Stimulated activated naive B cell treated with anti-CD40 and anti-IgM and Interleukin-4, amounts not matched to agents 10 μg/mL and 1 μg/mL and 100 μg/mL, for 72 hours (primary cell): ENCODE data around the gene ASCC3.

Source experiments
- ATAC-seq, 2 donors: fragments of 150-1000 bp; cut with Tn5 transposase; replicated peaks; 2 replicates each; pipeline ENCODE4 v1.10.0; 2021; ENCODE audit warnings: moderate library complexity in 1 of 2
- DNase-seq: peaks from one replicate; pipeline ENCODE4 v3.0.0; 2021
- H3K27ac Mint-ChIP-seq: one replicate; pipeline ENCODE4 v1.8.0; 2022; ENCODE audit warnings: mild to moderate bottlenecking, mixed read lengths
- H3K27me3 Mint-ChIP-seq, 2 donors: one replicate each; pipeline ENCODE4 v1.8.0; 2022; ENCODE audit warnings: mixed read lengths in 2 of 2
- H3K36me3 Mint-ChIP-seq, 2 donors: one replicate each; pipeline ENCODE4 v1.8.0; 2022; ENCODE audit warnings: mixed read lengths in 2 of 2, mild to moderate bottlenecking in 1 of 2
- H3K4me1 Mint-ChIP-seq, 2 donors: one replicate each; pipeline ENCODE4 v1.8.0; 2022; ENCODE audit warnings: mixed read lengths in 2 of 2, mild to moderate bottlenecking in 1 of 2
- H3K4me3 Mint-ChIP-seq, 2 donors: one replicate each; pipeline ENCODE4 v1.8.0; 2022; ENCODE audit warnings: mild to moderate bottlenecking in 2 of 2, mixed read lengths in 2 of 2, moderate library complexity in 1 of 2
- H3K9me3 Mint-ChIP-seq, 2 donors: one replicate each; pipeline ENCODE4 v1.8.0; 2022; ENCODE audit warnings: mixed read lengths in 2 of 2, mild to moderate bottlenecking in 1 of 2

ASCC3 gene

GRCh38 chr6:100704961-100705360 is 176.2 kb downstream of the ASCC3 start:
- peaks cover 29 to 49% of the 10 kb centered on the region in 2 donors for H3K36me3 Mint-ChIP-seq
- DNase-seq: no peak
- no peaks in the 10 kb centered on the region for H3K27me3 Mint-ChIP-seq
- H3K27ac Mint-ChIP-seq: no peak overlapping the region
- H3K9me3 Mint-ChIP-seq: peaks cover 11 to 14% of the 10 kb centered on the region in 2 donors
- H3K4me1 Mint-ChIP-seq: peaks cover 3 to 12% of the 10 kb centered on the region in 2 donors
- ATAC-seq: no peak
- no peak overlapping the region for H3K4me3 Mint-ChIP-seq

DNA sequence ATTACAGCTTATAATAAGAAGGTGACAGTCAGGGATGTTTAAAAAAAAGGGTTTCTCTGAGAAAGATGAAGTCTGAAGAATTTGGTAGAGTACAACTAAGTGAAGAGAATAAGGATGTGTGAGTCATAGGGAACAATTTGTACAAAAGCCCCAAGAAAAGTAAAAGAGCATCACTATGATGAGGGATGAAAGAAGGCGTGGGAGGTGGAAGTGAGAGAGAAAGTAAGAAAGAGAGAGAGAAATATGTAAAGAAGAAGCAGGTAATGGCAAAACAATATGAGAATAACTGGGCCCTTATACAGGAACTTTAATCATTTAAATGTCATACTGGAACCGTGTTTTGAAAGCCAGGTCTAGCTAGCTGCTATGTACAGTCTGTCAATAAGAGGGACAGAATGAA is 179.4 kb downstream of the ASCC3 start:
- peaks cover 3 to 12% of the 10 kb centered on the region in 2 donors for H3K4me1 Mint-ChIP-seq
- peak in 1 of 2 donors; percentile 29 for ATAC-seq
- H3K9me3 Mint-ChIP-seq: peaks cover 18 to 21% of the 10 kb centered on the region in 2 donors
- peaks cover 37 to 51% of the 10 kb centered on the region in 2 donors for H3K36me3 Mint-ChIP-seq
- H3K27ac Mint-ChIP-seq: no peak overlapping the region
- DNase-seq: no peak
- H3K27me3 Mint-ChIP-seq: no peaks in the 10 kb centered on the region
- H3K4me3 Mint-ChIP-seq: no peak overlapping the region

DNA sequence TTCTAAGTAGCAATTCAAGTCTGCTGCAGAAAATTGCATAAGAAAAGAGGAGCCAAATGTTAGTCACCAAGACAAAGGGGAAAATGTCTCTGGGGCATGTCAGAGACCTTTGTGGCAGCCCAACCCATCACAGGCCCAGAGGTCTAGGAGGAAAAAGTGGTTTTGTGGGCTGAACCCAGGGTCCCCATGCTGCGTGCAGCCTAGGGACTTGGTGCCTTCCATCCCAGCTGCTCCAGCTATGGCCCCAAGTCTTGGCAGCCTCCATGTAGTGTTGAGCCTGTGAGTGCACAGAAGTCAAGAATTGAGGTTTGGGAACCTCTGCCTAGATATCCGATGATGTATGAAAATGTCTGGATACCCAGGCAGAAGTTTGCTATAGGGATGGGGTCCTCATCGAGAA is 181.1 kb downstream of the ASCC3 start:
- Mint-ChIP-seq H3K27ac (no peak overlapping the region), H3K36me3 (peaks cover 36 to 46% of the 10 kb centered on the region in 2 donors), H3K27me3 (no peaks in the 10 kb centered on the region), H3K4me1 (peaks cover 3 to 12% of the 10 kb centered on the region in 2 donors), H3K9me3 (peaks cover 18 to 21% of the 10 kb centered on the region in 2 donors), H3K4me3 (no peak overlapping the region)
- ATAC-seq (no peak), DNase-seq (no peak)

GRCh38 chr6:100695445-100695844 is 185.7 kb downstream of the ASCC3 start:
- no peaks in the 10 kb centered on the region for H3K4me1 Mint-ChIP-seq
- ATAC-seq: no peak
- no peak for DNase-seq
- H3K9me3 Mint-ChIP-seq: peaks cover 7% of the 10 kb centered on the region in 2 donors
- H3K27ac Mint-ChIP-seq: no peak overlapping the region
- no peak overlapping the region for H3K4me3 Mint-ChIP-seq
- H3K27me3 Mint-ChIP-seq: no peaks in the 10 kb centered on the region
- H3K36me3 Mint-ChIP-seq: peaks cover 13 to 18% of the 10 kb centered on the region in 2 donors

DNA sequence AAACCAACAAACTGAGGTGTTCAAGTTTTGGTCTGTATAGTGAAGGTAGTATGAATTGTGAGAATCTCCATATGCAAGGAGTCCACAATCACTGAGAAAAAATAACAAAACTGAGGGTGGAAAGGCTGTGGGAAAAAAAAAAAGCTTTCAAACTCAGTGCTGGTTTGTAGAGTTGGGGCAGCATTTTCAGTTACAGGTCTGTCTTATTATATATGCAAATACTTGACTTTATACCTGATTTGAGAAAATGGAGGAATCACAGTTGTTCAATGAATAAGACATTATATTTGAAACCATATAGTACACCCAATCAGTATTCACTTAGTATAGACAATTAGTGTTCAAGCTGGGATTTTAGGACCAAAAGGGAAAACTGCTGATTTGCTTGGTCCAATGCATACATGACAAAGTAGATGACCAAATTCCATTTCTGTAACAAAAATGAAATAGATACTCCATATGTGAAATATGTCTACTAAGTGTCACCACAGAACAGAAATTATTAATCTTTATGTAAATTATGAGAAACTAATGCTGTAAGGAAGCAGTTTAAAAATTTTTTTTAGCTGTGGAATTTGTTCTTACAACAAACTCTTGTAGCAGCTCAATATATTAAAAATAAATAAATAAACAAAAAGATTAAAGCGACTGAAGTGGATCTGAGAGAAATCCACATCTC is 187.7 kb downstream of the ASCC3 start:
- Mint-ChIP-seq H3K36me3 (peaks cover 0 to 8% of the 10 kb centered on the region in 2 donors), H3K9me3 (no peaks in the 10 kb centered on the region), H3K27me3 (no peaks in the 10 kb centered on the region), H3K27ac (no peak overlapping the region), H3K4me1 (no peaks in the 10 kb centered on the region), H3K4me3 (no peak overlapping the region)
- ATAC-seq (no peak), DNase-seq (no peak)

DNA sequence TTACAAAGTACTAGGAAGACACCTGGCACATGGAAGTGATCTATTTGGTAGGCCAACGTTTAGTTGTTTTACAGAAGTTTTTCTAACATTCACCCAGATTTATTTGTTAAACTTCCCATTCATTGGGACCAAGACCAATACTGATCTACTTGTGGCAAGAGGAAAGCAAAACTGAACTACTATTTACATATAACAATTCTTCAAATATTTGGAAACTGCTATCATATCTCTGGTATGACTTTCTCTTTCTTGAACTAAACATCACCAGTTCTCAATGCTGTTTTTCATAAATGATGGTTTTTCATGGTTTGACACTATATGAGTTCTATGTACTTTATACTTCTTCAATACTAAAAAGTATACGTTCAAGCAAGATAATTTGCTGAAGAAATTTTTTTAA is 189.2 kb downstream of the ASCC3 start:
- no peaks in the 10 kb centered on the region for H3K4me1 Mint-ChIP-seq
- no peak overlapping the region for H3K27ac Mint-ChIP-seq
- H3K27me3 Mint-ChIP-seq: no peaks in the 10 kb centered on the region
- ATAC-seq (no peak), DNase-seq (no peak)
- H3K4me3 Mint-ChIP-seq: no peak overlapping the region
- H3K36me3 Mint-ChIP-seq: peaks cover 3 to 12% of the 10 kb centered on the region in 2 donors
- no peaks in the 10 kb centered on the region for H3K9me3 Mint-ChIP-seq

- ATAC-seq (no peak), DNase-seq (no peak)
- H3K4me1 Mint-ChIP-seq: no peaks in the 10 kb centered on the region
- no peak overlapping the region for H3K4me3 Mint-ChIP-seq
- H3K27me3 Mint-ChIP-seq: no peaks in the 10 kb centered on the region
- H3K27ac Mint-ChIP-seq: no peak overlapping the region
- peaks cover 3 to 15% of the 10 kb centered on the region in 2 donors for H3K36me3 Mint-ChIP-seq
- H3K9me3 Mint-ChIP-seq: no peaks in the 10 kb centered on the region
These were observed 194.9 kb downstream of the ASCC3 start for GRCh38 chr6:100686216-100686615.

DNA sequence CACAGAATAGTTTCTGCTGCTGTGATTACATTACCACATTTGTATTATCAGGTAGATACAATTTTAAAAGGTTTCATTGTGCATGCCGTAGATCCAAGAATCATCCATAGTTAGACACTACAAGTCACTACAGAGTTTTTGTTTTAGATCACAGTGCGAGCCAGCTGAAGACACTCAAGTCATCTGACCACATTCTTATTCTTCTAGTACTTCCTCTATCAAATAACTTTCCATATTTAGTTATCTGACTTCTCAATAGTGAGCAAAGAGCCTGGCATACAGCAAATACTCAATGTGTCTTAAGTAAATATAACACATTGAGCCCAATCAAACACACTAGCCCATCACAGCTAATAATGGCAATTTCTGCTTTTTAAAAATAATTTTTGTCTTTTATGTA is 195.4 kb downstream of the ASCC3 start:
- no peaks in the 10 kb centered on the region for H3K4me1 Mint-ChIP-seq
- no peak overlapping the region for H3K27ac Mint-ChIP-seq
- peaks cover 3 to 19% of the 10 kb centered on the region in 2 donors for H3K36me3 Mint-ChIP-seq
- no peak overlapping the region for H3K4me3 Mint-ChIP-seq
- DNase-seq (no peak), ATAC-seq (no peak)
- H3K9me3 Mint-ChIP-seq: no peaks in the 10 kb centered on the region
- no peaks in the 10 kb centered on the region for H3K27me3 Mint-ChIP-seq

- H3K9me3 Mint-ChIP-seq: no peaks in the 10 kb centered on the region
- no peaks in the 10 kb centered on the region for H3K4me1 Mint-ChIP-seq
- peaks cover 0 to 10% of the 10 kb centered on the region in 2 donors for H3K36me3 Mint-ChIP-seq
- ATAC-seq (no peak), DNase-seq (no peak)
- no peak overlapping the region for H3K27ac Mint-ChIP-seq
- no peaks in the 10 kb centered on the region for H3K27me3 Mint-ChIP-seq
- H3K4me3 Mint-ChIP-seq: no peak overlapping the region
These were observed 201.0 kb downstream of the ASCC3 start for GRCh38 chr6:100680163-100680562.

DNA sequence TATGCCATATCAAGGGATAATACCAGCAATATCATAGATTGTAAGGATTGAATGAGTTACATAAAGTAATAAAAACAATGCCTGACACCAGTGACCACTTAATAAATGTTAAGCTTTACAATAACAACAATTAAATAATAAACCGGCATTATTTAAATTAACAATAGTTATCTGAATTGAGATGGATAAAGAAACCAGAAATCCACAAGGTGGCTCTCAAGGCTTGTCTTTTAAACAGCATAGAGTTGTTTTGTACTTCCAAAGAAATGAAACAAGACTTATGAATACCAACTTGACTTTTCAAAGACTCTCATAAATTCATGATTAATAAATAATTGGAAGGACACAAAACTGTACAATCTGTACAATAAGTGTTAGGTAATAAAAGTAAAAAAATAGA is 203.1 kb downstream of the ASCC3 start:
- DNase-seq (no peak), ATAC-seq (no peak)
- Mint-ChIP-seq H3K4me1 (no peaks in the 10 kb centered on the region), H3K9me3 (no peaks in the 10 kb centered on the region), H3K27ac (no peak overlapping the region), H3K27me3 (no peaks in the 10 kb centered on the region), H3K4me3 (no peak overlapping the region), H3K36me3 (peaks cover 0 to 9% of the 10 kb centered on the region in 2 donors)

DNA sequence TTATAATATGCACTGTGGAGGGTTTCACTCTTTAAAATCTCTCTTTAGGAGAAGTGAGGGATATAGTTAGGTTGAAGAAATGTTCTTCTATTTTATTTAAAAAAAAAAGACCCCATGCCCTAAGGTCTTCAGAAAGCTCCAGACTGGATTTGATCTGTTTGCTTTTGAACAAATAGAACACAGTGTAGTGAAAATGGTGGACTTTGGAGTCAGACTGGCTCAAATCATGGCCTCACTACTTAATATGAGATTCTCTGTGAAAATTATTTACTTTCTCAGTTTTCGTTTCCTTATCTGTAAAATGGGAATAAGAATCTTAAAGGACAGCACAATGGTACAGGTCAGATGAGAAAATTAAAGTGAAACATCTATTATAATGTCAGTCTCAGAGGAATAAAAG is 203.9 kb downstream of the ASCC3 start:
- no peaks in the 10 kb centered on the region for H3K9me3 Mint-ChIP-seq
- H3K36me3 Mint-ChIP-seq: peaks cover 0 to 9% of the 10 kb centered on the region in 2 donors
- H3K4me1 Mint-ChIP-seq: no peaks in the 10 kb centered on the region
- H3K4me3 Mint-ChIP-seq: no peak overlapping the region
- no peak overlapping the region for H3K27ac Mint-ChIP-seq
- no peaks in the 10 kb centered on the region for H3K27me3 Mint-ChIP-seq
- ATAC-seq (no peak), DNase-seq (no peak)

GRCh38 chr6:100673641-100674040 is 207.5 kb downstream of the ASCC3 start:
- H3K4me1 Mint-ChIP-seq: no peaks in the 10 kb centered on the region
- DNase-seq (no peak), ATAC-seq (no peak)
- H3K9me3 Mint-ChIP-seq: no peaks in the 10 kb centered on the region
- H3K36me3 Mint-ChIP-seq: peaks cover 11 to 19% of the 10 kb centered on the region in 2 donors
- no peaks in the 10 kb centered on the region for H3K27me3 Mint-ChIP-seq
- no peak overlapping the region for H3K27ac Mint-ChIP-seq
- no peak overlapping the region for H3K4me3 Mint-ChIP-seq

DNA sequence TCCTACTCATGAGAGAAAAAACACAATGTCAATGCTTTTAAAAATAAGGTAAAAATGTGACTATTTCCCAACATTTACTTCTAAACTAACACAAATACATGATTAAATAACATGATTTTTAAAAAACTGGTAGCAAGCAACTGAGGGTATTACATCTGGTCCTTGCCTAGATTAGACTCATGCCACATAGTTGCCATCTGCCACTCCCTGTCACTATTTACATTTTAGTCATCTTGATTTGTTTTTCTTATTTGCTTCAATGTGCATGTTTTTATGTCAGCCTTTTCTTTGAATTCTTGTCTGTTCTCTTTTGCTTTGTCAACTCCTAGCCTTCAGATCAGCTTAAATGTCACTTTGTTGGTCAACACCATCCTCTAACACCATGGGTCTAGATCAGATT is 209.4 kb downstream of the ASCC3 start:
- H3K4me3 Mint-ChIP-seq: no peak overlapping the region
- no peaks in the 10 kb centered on the region for H3K27me3 Mint-ChIP-seq
- no peak for DNase-seq
- H3K9me3 Mint-ChIP-seq: no peaks in the 10 kb centered on the region
- no peak overlapping the region for H3K27ac Mint-ChIP-seq
- no peaks in the 10 kb centered on the region for H3K4me1 Mint-ChIP-seq
- ATAC-seq: no peak
- H3K36me3 Mint-ChIP-seq: peaks cover 21 to 28% of the 10 kb centered on the region in 2 donors

DNA sequence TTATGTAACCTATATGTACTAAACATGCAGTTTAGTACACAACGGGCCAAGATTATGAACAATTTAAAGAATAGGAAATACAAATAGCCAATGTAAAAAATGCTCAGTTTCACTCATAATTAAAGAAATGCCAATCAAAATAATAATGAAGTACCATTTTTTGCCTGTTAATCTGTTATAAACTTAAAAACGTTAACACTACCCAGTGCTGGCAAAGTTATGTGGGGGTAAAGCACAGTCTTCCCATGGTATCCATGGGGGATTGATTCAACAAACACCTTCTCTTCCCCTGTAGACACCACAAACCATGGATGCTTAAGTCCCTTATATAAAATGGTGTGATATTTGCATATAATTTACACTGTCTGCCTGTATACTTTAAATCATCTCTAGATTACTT is 211.1 kb downstream of the ASCC3 start:
- Mint-ChIP-seq H3K27ac (no peak overlapping the region), H3K36me3 (peaks cover 21 to 24% of the 10 kb centered on the region in 2 donors), H3K4me3 (no peak overlapping the region), H3K4me1 (peaks cover 0 to 5% of the 10 kb centered on the region in 2 donors), H3K27me3 (no peaks in the 10 kb centered on the region), H3K9me3 (no peaks in the 10 kb centered on the region)
- ATAC-seq: no peak
- DNase-seq: no peak

GRCh38 chr6:100665041-100665380 is 216.1 kb downstream of the ASCC3 start:
- H3K9me3 Mint-ChIP-seq: no peaks in the 10 kb centered on the region
- H3K27ac Mint-ChIP-seq: no peak overlapping the region
- peak; percentile 97 for ATAC-seq

More at GRCh38 chr6:100665041-100665380, 216.1 kb downstream of the ASCC3 start:
- Mint-ChIP-seq H3K27me3 (no peaks in the 10 kb centered on the region), H3K4me1 (peaks cover 4 to 11% of the 10 kb centered on the region in 2 donors), H3K36me3 (peaks cover 14 to 16% of the 10 kb centered on the region in 2 donors), H3K4me3 (no peak overlapping the region)
- DNase-seq: peak; percentile 1
